ENCODE results near the gene NUMB.

DNA sequence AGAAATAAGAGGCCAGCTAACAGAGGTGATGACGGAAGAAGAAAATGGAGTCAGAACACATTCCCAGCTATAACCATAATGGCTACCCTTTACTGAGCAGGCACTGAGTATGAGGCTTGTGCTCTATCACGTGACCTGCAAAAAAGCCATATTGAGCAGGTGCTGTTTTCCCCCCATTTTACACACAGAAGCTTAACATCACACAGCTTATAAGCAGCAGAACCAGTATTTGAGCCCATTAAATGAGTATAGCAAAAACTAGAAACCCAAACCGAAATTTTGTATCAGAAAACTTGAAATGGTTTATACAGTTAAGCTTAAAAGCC is 192.7 kb downstream of the NUMB start:
- TF ChIP-seq, protein P1, sequence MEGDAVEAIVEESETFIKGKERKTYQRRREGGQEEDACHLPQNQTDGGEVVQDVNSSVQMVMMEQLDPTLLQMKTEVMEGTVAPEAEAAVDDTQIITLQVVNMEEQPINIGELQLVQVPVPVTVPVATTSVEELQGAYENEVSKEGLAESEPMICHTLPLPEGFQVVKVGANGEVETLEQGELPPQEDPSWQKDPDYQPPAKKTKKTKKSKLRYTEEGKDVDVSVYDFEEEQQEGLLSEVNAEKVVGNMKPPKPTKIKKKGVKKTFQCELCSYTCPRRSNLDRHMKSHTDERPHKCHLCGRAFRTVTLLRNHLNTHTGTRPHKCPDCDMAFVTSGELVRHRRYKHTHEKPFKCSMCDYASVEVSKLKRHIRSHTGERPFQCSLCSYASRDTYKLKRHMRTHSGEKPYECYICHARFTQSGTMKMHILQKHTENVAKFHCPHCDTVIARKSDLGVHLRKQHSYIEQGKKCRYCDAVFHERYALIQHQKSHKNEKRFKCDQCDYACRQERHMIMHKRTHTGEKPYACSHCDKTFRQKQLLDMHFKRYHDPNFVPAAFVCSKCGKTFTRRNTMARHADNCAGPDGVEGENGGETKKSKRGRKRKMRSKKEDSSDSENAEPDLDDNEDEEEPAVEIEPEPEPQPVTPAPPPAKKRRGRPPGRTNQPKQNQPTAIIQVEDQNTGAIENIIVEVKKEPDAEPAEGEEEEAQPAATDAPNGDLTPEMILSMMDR (IDR thresholded peaks at IDR 0.05) = no peak
- no peak for TF ChIP-seq POLR2A (IDR thresholded peaks at IDR 0.05)
- TF ChIP-seq POLR2AphosphoS5 (IDR thresholded peaks at IDR 0.05) = no peak
- no peak for TF ChIP-seq EP300 (IDR thresholded peaks at IDR 0.05)
